Omental fat pad (tissue), 4 donors: Measurements from ENCODE around the gene DSCAML1. TPM values are rescaled to one million over a fixed set of nuclear protein-coding genes. Genes with fewer than 3 reads are reported as not detected.

Experiments
- ATAC-seq: fragments of 150-250 bp; one replicate; pipeline ENCODE4 v1.9.1; 2016; ENCODE audit warnings: mild to moderate bottlenecking, moderate library complexity; ENCODE audit not compliant: low FRiP score
- DNase-seq: peaks from one replicate; pipeline ENCODE4 v3.0.0-alpha.2; 2019; ENCODE audit warnings: low spot score
- total RNA-seq, 4 donors: library from RNA; depleted of rRNA; stranded (reverse); fragments of >200 nt; gene quantifications; one replicate each; pipeline ENCODE4 v1.1.0, GENCODE V29; 2016
- TF ChIP-seq, protein P1 (sequence below), 3 donors: fragments of 450-650 bp; IDR thresholded peaks; one replicate each; pipeline ENCODE4 v1.5.1; 2016 to 2017; ENCODE audit warnings: antibody characterized with exemption in 3 of 3, mild to moderate bottlenecking in 3 of 3, moderate library complexity in 2 of 3

DSCAML1 gene
- total RNA-seq, 4 donors from 2014 or later: 0.95 to 10.9 (median 3.9) TPM

DNA sequence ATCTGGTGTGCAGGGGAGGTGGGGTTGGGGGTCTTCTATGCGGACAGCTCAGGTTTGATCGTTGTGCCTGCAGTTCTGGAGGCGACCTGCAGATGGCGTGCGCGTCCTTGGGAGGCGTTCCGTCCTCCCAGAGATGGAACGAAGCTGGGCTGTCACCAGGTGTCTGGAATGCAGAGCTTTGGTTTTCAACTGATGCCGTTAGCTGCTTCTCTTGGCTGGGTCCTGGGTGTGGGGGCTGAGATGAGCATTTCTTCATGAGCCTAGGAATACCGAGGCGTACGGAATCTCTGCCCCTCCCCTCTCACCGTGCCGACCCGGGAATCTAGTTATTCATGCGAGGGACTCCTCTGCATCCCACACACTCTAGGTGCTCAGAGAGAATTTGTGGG lies 370.7 kb downstream of the DSCAML1 start:
- DNase-seq: peak; percentile 64
- TF ChIP-seq, protein P1, sequence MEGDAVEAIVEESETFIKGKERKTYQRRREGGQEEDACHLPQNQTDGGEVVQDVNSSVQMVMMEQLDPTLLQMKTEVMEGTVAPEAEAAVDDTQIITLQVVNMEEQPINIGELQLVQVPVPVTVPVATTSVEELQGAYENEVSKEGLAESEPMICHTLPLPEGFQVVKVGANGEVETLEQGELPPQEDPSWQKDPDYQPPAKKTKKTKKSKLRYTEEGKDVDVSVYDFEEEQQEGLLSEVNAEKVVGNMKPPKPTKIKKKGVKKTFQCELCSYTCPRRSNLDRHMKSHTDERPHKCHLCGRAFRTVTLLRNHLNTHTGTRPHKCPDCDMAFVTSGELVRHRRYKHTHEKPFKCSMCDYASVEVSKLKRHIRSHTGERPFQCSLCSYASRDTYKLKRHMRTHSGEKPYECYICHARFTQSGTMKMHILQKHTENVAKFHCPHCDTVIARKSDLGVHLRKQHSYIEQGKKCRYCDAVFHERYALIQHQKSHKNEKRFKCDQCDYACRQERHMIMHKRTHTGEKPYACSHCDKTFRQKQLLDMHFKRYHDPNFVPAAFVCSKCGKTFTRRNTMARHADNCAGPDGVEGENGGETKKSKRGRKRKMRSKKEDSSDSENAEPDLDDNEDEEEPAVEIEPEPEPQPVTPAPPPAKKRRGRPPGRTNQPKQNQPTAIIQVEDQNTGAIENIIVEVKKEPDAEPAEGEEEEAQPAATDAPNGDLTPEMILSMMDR (IDR thresholded peaks at IDR 0.05): peak in 2 of 3 donors; percentile 48 to 66
- peak; percentile 63 for ATAC-seq

DNA sequence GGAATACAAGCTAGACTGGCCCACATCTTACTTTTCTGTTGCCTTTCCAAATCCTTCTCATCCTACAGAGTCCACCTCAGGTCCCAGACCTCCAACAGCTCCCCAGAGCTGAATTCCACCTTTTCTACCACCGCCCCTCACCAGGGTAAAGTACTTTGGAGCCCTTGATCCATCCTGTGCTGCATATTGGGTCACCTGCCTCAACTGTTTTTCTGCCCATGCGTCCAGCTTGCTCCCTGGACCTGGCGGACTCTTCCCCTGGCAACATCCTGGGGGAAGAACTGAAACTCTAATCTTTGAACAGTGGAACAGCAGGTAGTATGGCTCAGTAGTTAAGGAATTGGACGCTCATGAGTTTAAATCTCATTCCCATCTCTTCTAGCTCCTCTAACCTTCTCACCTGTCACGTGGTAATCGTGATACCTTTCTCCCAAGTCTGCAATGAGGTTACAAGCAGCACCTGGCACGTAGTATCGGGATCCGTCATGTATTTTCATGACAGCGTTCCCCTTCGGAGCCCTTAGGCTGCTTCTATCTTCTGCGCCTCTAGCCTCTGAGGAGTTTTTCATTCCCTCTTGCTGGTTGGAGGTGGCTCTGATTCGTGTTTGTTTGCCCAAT lies 371.2 kb downstream of the DSCAML1 start:
- DNase-seq (no peak), ATAC-seq (no peak)
- TF ChIP-seq, protein P1 (IDR thresholded peaks at IDR 0.05): no peak

DNA sequence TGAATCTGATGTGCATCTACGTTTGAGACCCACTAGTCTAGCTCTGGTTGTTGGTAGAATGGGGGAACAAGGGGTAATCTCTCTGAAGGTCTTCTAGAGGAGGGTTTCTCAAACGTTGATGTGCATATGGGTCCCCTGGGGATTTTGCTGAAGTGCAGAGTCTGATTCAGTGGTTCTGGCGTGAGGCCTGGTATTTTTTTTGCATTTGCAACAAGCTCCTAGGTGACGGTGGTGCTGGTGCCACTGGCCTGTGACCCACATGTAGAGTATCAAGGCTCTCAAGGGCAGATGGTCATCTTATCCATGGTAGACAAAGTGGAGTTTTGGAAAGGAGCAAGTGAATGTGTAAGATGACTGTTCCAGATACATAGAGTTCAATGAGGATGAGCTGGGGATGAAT lies 372.2 kb downstream of the DSCAML1 start:
- ATAC-seq: no peak
- DNase-seq: no peak
- TF ChIP-seq, protein P1 (IDR thresholded peaks at IDR 0.05): no peak

DNA sequence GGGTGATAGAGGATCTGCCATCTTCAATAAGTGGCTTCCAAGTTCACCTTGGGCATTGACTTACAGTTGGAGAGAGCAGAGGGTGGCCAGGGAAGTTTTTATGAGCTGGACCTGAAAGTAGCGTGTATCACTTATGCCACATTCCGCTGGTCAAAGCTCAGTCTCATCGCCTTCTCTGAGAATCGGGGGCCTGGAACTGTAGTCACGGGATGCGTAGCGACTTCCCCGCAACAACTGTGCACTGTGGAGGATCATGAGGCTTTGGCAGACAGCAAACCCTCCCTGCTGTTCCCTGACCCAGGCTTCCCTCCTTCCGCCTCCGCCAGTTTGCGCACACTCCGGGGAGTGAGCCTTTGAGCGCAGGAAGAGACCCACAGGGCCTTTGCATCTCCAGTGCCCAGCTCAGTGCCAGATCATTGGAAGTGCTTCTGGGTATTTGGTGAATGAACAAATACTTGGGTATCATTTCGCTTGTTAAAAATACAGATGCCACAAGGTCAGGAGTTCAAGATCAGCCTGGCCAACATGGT lies 373.9 kb downstream of the DSCAML1 start:
- no peak for DNase-seq
- TF ChIP-seq, protein P1 (IDR thresholded peaks at IDR 0.05): no peak
- no peak for ATAC-seq

DNA sequence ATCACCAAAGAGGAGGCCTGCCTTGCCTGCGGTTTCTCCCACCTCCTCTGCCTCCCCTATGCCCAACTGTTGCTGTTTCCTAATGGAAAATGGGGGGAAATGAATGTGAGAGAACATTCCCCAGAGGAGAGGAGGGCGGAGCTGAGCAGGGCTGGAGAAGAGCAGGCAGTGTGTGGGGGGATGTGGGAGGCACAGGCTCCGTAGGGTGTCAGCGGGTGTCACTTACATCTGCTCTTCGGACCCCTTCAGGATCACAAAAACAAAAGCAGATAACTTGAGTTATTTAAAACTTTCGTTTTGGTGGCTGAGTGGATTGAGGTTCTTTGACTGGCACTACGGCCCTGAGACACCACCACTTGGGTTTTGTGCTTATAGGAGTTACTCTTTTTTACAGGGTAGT lies 375.5 kb downstream of the DSCAML1 start:
- DNase-seq: no peak
- ATAC-seq: no peak
- TF ChIP-seq, protein P1 (IDR thresholded peaks at IDR 0.05): no peak

DNA sequence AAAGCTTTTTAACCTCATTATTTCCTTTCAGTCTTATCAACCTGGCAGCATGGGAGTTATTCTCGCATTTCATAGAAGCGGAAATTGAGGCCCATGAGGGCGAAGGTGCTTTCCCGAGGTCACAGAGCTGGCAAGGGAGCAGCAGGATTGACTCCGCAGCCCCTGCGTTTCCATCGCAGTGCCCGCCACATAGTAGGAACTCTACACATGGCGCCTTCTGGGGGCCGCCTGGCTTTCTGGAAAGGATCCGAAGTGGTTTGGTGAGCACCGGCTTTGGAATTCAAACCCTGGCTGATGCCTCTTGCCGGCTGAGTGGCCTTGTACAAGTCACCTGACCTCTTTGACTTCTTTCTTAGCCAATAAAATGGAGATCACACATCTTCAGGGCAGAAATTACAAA lies 376.0 kb downstream of the DSCAML1 start:
- DNase-seq (no peak), ATAC-seq (no peak)
- TF ChIP-seq, protein P1 (IDR thresholded peaks at IDR 0.05): no peak

DNA sequence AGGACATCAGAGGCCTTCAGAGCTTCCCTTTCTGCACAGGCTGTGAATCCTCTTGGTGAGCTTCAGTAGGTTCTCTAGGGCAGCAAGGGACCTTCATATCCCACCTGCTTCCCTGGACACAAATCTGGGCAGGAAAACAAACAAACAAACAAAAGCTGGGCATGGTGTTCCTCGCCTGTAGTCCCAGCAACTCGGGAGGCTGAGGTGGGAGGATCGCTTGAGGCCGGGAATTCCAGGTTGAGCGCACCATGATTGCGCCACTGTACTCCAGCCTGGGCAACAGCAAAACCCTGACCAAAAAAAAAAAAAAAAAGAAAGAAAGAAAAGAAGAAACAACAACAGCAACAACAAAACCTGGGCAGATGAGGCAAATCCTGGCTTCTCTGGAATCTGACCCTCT lies 376.4 kb downstream of the DSCAML1 start:
- TF ChIP-seq, protein P1 (IDR thresholded peaks at IDR 0.05): no peak
- ATAC-seq (no peak), DNase-seq (no peak)
